H1 (cell line): ENCODE results near the gene PEAK3. TPM values are rescaled to one million over a fixed set of nuclear protein-coding genes. Genes with fewer than 3 reads are reported as not detected.
A peak's percentile ranks its signal among the peaks of the same experiment; 100 is the strongest.

Experiments used
- CTCF ChIA-PET: fragments of 300-600 bp; sonication (Branson Sonifier 250); formaldehyde crosslinking; loops from one replicate; lab custom pipeline; 2021; ENCODE audit not compliant: partially characterized antibody; lab: Charles Lee
- POLR2A ChIA-PET: fragments of 300-600 bp; sonication (Branson Sonifier 250); formaldehyde crosslinking; loops from one replicate; lab custom pipeline; 2021; ENCODE audit warnings: inconsistent platforms; ENCODE audit not compliant: partially characterized antibody; lab: Charles Lee
- DNase-seq, 2 experiments: peaks; one replicate each; pipeline versions ENCODE4 v3.0.0 to v3.0.0-alpha.2; 2010 to 2022; ENCODE audit warnings: low spot score in 2 of 2, low read depth in 1 of 2, mixed read lengths in 1 of 2
- FAIRE-seq: peaks from 2 replicates; lab custom pipeline; 2011; peaks lifted over from hg19 to GRCh38; lab: Jason Lieb, UNC
- H2AFZ ChIP-seq: 2 replicates; pipeline ENCODE4 v1.8.1; 2012; ENCODE audit warnings: low read length, inconsistent platforms
- H2AK5ac ChIP-seq: 2 replicates; pipeline ENCODE4 v1.6.1; 2013; ENCODE audit warnings: low read depth, low read length
- H2BK120ac ChIP-seq: replicated peaks from 2 replicates; pipeline ENCODE3; 2013; ENCODE audit warnings: low read depth, low read length, inconsistent platforms
- H2BK12ac ChIP-seq: 2 replicates; pipeline ENCODE4 v1.6.1; 2013; ENCODE audit warnings: low read depth, low read length
- H2BK15ac ChIP-seq: 2 replicates; pipeline ENCODE4 v1.6.1; 2013; ENCODE audit warnings: low read length
- H2BK20ac ChIP-seq: 2 replicates; pipeline ENCODE4 v1.6.1; 2013; ENCODE audit warnings: low read length
- H2BK5ac ChIP-seq: 2 replicates; pipeline ENCODE4 v1.6.1; 2013; ENCODE audit warnings: low read depth, low read length
- H3K14ac ChIP-seq: 2 replicates; pipeline ENCODE4 v1.6.1; 2013; ENCODE audit warnings: inconsistent platforms; ENCODE audit not compliant: insufficient read length
- H3K18ac ChIP-seq: 2 replicates; pipeline ENCODE4 v1.6.1; 2013; ENCODE audit warnings: low read length; ENCODE audit errors: extremely low read depth
- H3K23ac ChIP-seq: 2 replicates; pipeline ENCODE4 v1.6.1; 2013; ENCODE audit warnings: inconsistent platforms; ENCODE audit not compliant: insufficient read length
- H3K23me2 ChIP-seq: 2 replicates; pipeline ENCODE4 v1.6.1; 2013; ENCODE audit warnings: low read depth, low read length
- H3K27ac ChIP-seq: 2 replicates; pipeline ENCODE4 v1.6.1; 2011; ENCODE audit warnings: low read depth, low read length, inconsistent platforms
- H3K27me3 ChIP-seq, 4 experiments: replicated peaks in 1 of 4; 1 replicate in 1 of 4; 2 replicates in 3 of 4; pipeline versions ENCODE4 v1.6.1 to v1.8.1; 2011 to 2013; ENCODE audit warnings: low read length in 3 of 4, mild to moderate bottlenecking in 3 of 4, inconsistent platforms in 2 of 4, mixed read lengths in 2 of 4, moderate library complexity in 1 of 4; ENCODE audit not compliant: control insufficient read depth in 3 of 4, insufficient read depth in 3 of 4; ENCODE audit errors: extremely low read depth in 1 of 4
- H3K36me3 ChIP-seq, 4 experiments: 2 replicates each; pipeline versions ENCODE4 v1.6.1 to v1.8.1; 2011 to 2013; ENCODE audit warnings: mild to moderate bottlenecking in 4 of 4, low read length in 3 of 4, moderate library complexity in 2 of 4, control low read depth in 1 of 4, inconsistent platforms in 1 of 4; ENCODE audit not compliant: insufficient read depth in 4 of 4, control insufficient read depth in 2 of 4
- H3K4ac ChIP-seq: replicated peaks from 2 replicates; pipeline ENCODE3; 2013; ENCODE audit warnings: low read length, low read depth, mixed read lengths, inconsistent platforms; ENCODE audit not compliant: insufficient read length
- H3K4me1 ChIP-seq, 4 experiments: replicated peaks in 1 of 4; 1 replicate in 1 of 4; 2 replicates in 3 of 4; pipeline versions ENCODE4 v1.6.1 to v1.8.1; 2011 to 2013; ENCODE audit warnings: low read length in 3 of 4, inconsistent platforms in 2 of 4, mixed read lengths in 1 of 4; ENCODE audit not compliant: insufficient read depth in 4 of 4, control insufficient read depth in 3 of 4
- H3K4me2 ChIP-seq, 2 experiments: 2 replicates each; pipeline versions ENCODE4 v1.6.1 to v1.8.1; 2011 to 2013; ENCODE audit warnings: low read depth in 2 of 2, low read length in 2 of 2, control low read depth in 1 of 2, inconsistent platforms in 1 of 2, mild to moderate bottlenecking in 1 of 2; ENCODE audit not compliant: insufficient read depth in 1 of 2
- H3K4me3 ChIP-seq, 4 experiments: fragments of 200-600, 300-600 bp in 1 of 4; sonication (generic), shearing (Covaris generic), sonication (Bioruptor Twin) in 1 of 4; 2 replicates each; pipeline versions ENCODE4 v1.5.1 to v1.8.1; 2011 to 2016; ENCODE audit warnings: low read length in 4 of 4, low read depth in 3 of 4, control low read depth in 2 of 4, inconsistent platforms in 2 of 4, mild to moderate bottlenecking in 2 of 4, mixed read lengths in 1 of 4, moderate library complexity in 1 of 4; ENCODE audit not compliant: insufficient read depth in 2 of 4; ENCODE audit errors: extremely low read depth in 1 of 4
- H3K56ac ChIP-seq: replicated peaks from 2 replicates; pipeline ENCODE3; 2013; ENCODE audit warnings: low read depth, mild to moderate bottlenecking, mixed read lengths, low read length, inconsistent platforms; ENCODE audit not compliant: insufficient read length
- H3K79me1 ChIP-seq: 2 replicates; pipeline ENCODE4 v1.6.1; 2013; ENCODE audit warnings: low read depth, low read length, control low read depth
- H3K79me2 ChIP-seq, 2 experiments: 2 replicates each; pipeline versions ENCODE4 v1.6.1 to v1.8.1; 2012 to 2013; ENCODE audit warnings: low read length in 2 of 2, mild to moderate bottlenecking in 2 of 2, inconsistent platforms in 1 of 2; ENCODE audit not compliant: insufficient read depth in 2 of 2, control insufficient read depth in 1 of 2
- H3K9ac ChIP-seq, 4 experiments: replicated peaks in 1 of 4; 1 replicate in 1 of 4; 2 replicates in 3 of 4; pipeline versions ENCODE4 v1.6.1 to v1.8.1; 2011 to 2013; ENCODE audit warnings: low read depth in 3 of 4, low read length in 3 of 4, control low read depth in 2 of 4, mild to moderate bottlenecking in 2 of 4, moderate library complexity in 2 of 4, inconsistent platforms in 1 of 4; ENCODE audit errors: extremely low read depth in 1 of 4
- H3K9me3 ChIP-seq, 2 experiments: 2 replicates each; pipeline versions ENCODE4 v1.6.1 to v1.8.1; 2012 to 2013; ENCODE audit warnings: mild to moderate bottlenecking in 2 of 2, moderate library complexity in 2 of 2, control low read depth in 1 of 2, inconsistent platforms in 1 of 2, low read depth in 1 of 2, low read length in 1 of 2, mixed read lengths in 1 of 2; ENCODE audit not compliant: insufficient read depth in 2 of 2
- H4K20me1 ChIP-seq, 2 experiments: replicated peaks in 1 of 2; 2 replicates each; pipeline versions ENCODE3 to v1.8.1; 2011 to 2013; ENCODE audit warnings: inconsistent platforms in 2 of 2, low read length in 2 of 2, mild to moderate bottlenecking in 1 of 2; ENCODE audit not compliant: insufficient read depth in 2 of 2, control insufficient read depth in 1 of 2
- H4K5ac ChIP-seq: 2 replicates; pipeline ENCODE4 v1.6.1; 2013; ENCODE audit warnings: low read length, low read depth, mixed read lengths, inconsistent platforms; ENCODE audit not compliant: insufficient read length
- H4K8ac ChIP-seq: 2 replicates; pipeline ENCODE4 v1.8.0; 2013; ENCODE audit warnings: mild to moderate bottlenecking, moderate library complexity, low read length, inconsistent platforms; ENCODE audit not compliant: insufficient read depth; ENCODE audit errors: extremely low read depth
- H4K91ac ChIP-seq: replicated peaks from 2 replicates; pipeline ENCODE3; 2013; ENCODE audit warnings: low read length, mixed read lengths, inconsistent platforms; ENCODE audit not compliant: insufficient read length
- CREB1 ChIP-seq: IDR thresholded peaks from 2 replicates; pipeline ENCODE4 v1.6.1; 2012; ENCODE audit warnings: inconsistent platforms
- POLR2A ChIP-seq, 2 experiments: IDR thresholded peaks; 1 replicate in 1 of 2; 2 replicates in 1 of 2; pipeline ENCODE4 v1.6.1; 2011; ENCODE audit warnings: low read depth in 2 of 2, low read length in 2 of 2, mild to moderate bottlenecking in 2 of 2; ENCODE audit errors: control extremely low read depth in 1 of 2
- WGBS, 2 experiments: shearing (Covaris generic) in 1 of 2; methylation state at CpG; one replicate each; pipeline versions ENCODE4 v1.1.6 to v1.1.7; 2013 to 2015; ENCODE audit warnings: low lambda C conversion rate in 2 of 2, mixed read lengths in 2 of 2, inconsistent platforms in 1 of 2, low coverage in 1 of 2, missing lambda C conversion rate in 1 of 2; ENCODE audit not compliant: insufficient replicate concordance in 2 of 2, insufficient coverage in 1 of 2, insufficient read length in 1 of 2; ENCODE audit errors: extremely low coverage in 1 of 2, missing lambda C conversion rate in 1 of 2; 5-methylcytosine and 5-hydroxymethylcytosine counted together
- polyA plus RNA-seq, 7 experiments: library from polyadenylated mRNA; depleted of rRNA in 3 of 7; stranded (reverse) in 5 of 7; unstranded in 2 of 7; fragments of >200 nt in 5 of 7; fragments of 200-250 nt in 2 of 7; gene quantifications; 1 replicate in 5 of 7; 2 replicates in 1 of 7; 4 replicates in 1 of 7; pipeline versions ENCODE4 v1.2.1 to v1.2.3, GENCODE V29; 2011 to 2013; ENCODE audit warnings: missing spikeins in 2 of 7, mixed read lengths in 2 of 7
- total RNA-seq: library from RNA; stranded (reverse); fragmentation: NEBNext Ultra II Directional; extraction: Animal tissue kit (Norgen Biotek cat#: 25700); gene quantifications from 2 replicates; pipeline ENCODE4 v1.2.1, GENCODE V29; 2021

The PEAK3 gene
- total and polyA plus RNA-seq, 2 of the 8 experiments (the other 6 are each of a cell fraction or from before 2014, with no cell fraction given): not detected

DNA sequence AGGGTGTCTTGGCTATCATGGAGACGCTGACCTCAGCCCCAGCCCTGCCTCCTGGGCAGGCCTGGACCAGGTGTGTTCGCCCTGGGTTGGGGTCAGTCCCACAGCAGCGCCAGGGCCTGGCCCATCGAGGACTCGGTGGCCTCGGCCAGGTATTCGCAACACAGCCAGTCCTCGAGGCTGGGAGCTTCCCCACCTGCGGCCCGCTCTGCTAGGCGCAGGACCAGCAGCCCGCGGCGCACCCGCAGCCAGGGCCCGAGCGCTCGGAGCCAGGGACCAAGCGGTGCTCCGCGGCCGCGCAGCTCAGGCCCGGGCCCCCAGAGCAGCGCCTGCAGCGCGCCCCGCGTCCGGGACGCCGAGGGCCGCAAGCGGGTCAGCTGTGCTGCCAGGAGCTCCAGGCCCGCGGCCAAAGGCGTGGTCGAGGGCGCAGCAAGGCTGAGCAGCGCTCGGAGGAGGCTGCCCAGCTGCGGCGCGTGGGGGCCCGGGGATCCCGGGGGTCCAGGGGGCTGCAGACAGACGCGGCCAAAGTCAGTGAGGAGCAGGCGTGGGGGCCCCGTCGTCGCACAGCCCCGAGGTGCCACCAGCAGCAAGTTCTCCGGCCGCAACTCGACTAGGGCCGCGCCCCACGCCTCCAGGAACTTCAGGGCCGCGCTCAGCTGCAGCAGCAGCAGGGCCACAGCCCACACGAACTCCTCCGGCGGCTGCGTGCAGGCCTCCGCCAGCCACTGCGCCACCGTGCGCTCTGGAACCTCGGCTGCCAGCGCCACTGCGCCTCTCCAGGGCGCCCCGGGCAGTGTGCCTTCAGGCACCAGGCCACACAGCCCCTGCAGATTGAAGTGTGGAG lies 6.2 kb downstream of the PEAK3 start:
- no peak overlapping the region for H2BK120ac ChIP-seq
- H3K79me1 ChIP-seq: peaks cover 3% of the 10 kb centered on the region; the same call in 1 of the 2 replicates
- no peak overlapping the region for H3K4ac ChIP-seq
- H3K23ac ChIP-seq: no peak overlapping the region
- peak overlapping the region; percentile 76 for H4K8ac ChIP-seq
- no peak overlapping the region for H3K14ac ChIP-seq
- H3K36me3 ChIP-seq: peaks cover 3 to 23% (median 9%) of the 10 kb centered on the region in 4 experiments; a peak in 5 of 8 replicates
- H3K27me3 ChIP-seq: no peaks in the 10 kb centered on the region
- H4K20me1 ChIP-seq: peaks cover 20 to 22% of the 10 kb centered on the region in 2 experiments
- no peak overlapping the region for H2AK5ac ChIP-seq
- peaks cover 4% of the 10 kb centered on the region; the same call in 1 of the 2 replicates for H3K23me2 ChIP-seq
- no peak overlapping the region for H2BK20ac ChIP-seq
- peaks cover 0 to 17% (median 7%) of the 10 kb centered on the region in 4 experiments; a peak in 5 of 7 replicates for H3K4me1 ChIP-seq
- H3K18ac ChIP-seq: no peak overlapping the region
- DNase-seq (no peak), FAIRE-seq (no peak)
- no peak overlapping the region for H2BK15ac ChIP-seq
- ChIA-PET CTCF (interaction anchor here (0.6 to 6.2 kb wide), 35 partner anchors 8 to 330 kb away, joined by 3 to 106 read pairs (median 5); partner anchors contain the start of genes JSRP1, LSM7, PLEKHJ1 and SPPL2B), POLR2A (interaction anchor here (0.7 to 23.4 kb wide), 19 partner anchors 9 to 176 kb away, joined by 3 to 330 read pairs (median 5); partner anchors contain the start of genes AMH, JSRP1 and PLEKHJ1)
- H2BK12ac ChIP-seq: no peak overlapping the region
- no peak overlapping the region for H2AFZ ChIP-seq
- peaks cover 8 to 25% of the 10 kb centered on the region in 2 experiments; a peak in 3 of 4 replicates for H3K79me2 ChIP-seq
- WGBS, 2 experiments: 92% methylated on average over 53 of the region's 74 CpGs; no CpG with 5 or more reads in 1 of the 2 experiments
- H4K5ac ChIP-seq: no peak overlapping the region
- no peak overlapping the region for H3K4me2 ChIP-seq
- H2BK5ac ChIP-seq: no peak overlapping the region
- peak overlapping the region; percentile 55 for H4K91ac ChIP-seq
- no peak overlapping the region; a peak in 1 of 8 replicates for H3K4me3 ChIP-seq
- H3K56ac ChIP-seq: no peak overlapping the region
- H3K9ac ChIP-seq: no peak overlapping the region
- H3K9me3 ChIP-seq: no peaks in the 10 kb centered on the region
- H3K27ac ChIP-seq: peak overlapping the region; percentile 24; the same call in 1 of the 2 replicates
- 0 out of 3 replicates have a peak, but pooled peaks of 1 of the 2 experiments have one; percentile 13 for TF ChIP-seq POLR2A (IDR thresholded peaks at IDR 0.05; ENCODE audit: control extremely low read depth in 1 of 2, low read depth in 2 of 2, low read length in 2 of 2)
- no peak for TF ChIP-seq CREB1
